ENCODE results near the gene IGHMBP2.

Gene IGHMBP2

GRCh38 chr11:68938816-68939582 is 35.3 kb downstream of the IGHMBP2 start:
- DNase-seq (ENCODE audit: low read depth in 2 of 3, low spot score in 1 of 3) = no peak

GRCh38 chr11:68939583-68940555 is 36.2 kb downstream of the IGHMBP2 start:
- no peak for DNase-seq (ENCODE audit: low read depth in 2 of 3, low spot score in 1 of 3)

- DNase-seq (ENCODE audit: low read depth in 2 of 3, low spot score in 1 of 3) = no peak
Observed at GRCh38 chr11:68940651-68941323, 37.1 kb downstream of the IGHMBP2 start.

- DNase-seq (ENCODE audit: low read depth in 2 of 3, low spot score in 1 of 3) = no peak
Observed at GRCh38 chr11:68941324-68942094, 37.8 kb downstream of the IGHMBP2 start.

GRCh38 chr11:68942095-68942620 is 38.5 kb downstream of the IGHMBP2 start:
- DNase-seq (ENCODE audit: low read depth in 2 of 3, low spot score in 1 of 3) = no peak

GRCh38 chr11:68942751-68943271 is 39.1 kb downstream of the IGHMBP2 start:
- no peak for DNase-seq (ENCODE audit: low read depth in 2 of 3, low spot score in 1 of 3)

- DNase-seq (ENCODE audit: low read depth in 2 of 3, low spot score in 1 of 3) = no peak
Observed at GRCh38 chr11:68946416-68947090, 42.9 kb downstream of the IGHMBP2 start.

- no peak for DNase-seq (ENCODE audit: low read depth in 2 of 3, low spot score in 1 of 3)
Observed at GRCh38 chr11:68947151-68947550, 43.5 kb downstream of the IGHMBP2 start.

GRCh38 chr11:68948496-68948895 is 44.8 kb downstream of the IGHMBP2 start:
- DNase-seq (ENCODE audit: low read depth in 2 of 3, low spot score in 1 of 3) = no peak

GRCh38 chr11:68948935-68949334 is 45.2 kb downstream of the IGHMBP2 start:
- no peak for DNase-seq (ENCODE audit: low read depth in 2 of 3, low spot score in 1 of 3)

GRCh38 chr11:68950270-68950669 is 46.6 kb downstream of the IGHMBP2 start:
- DNase-seq (ENCODE audit: low read depth in 2 of 3, low spot score in 1 of 3) = no peak

- DNase-seq (ENCODE audit: low read depth in 2 of 3, low spot score in 1 of 3) = no peak
Observed at GRCh38 chr11:68950762-68951161, 47.1 kb downstream of the IGHMBP2 start.

- no peak for DNase-seq (ENCODE audit: low read depth in 2 of 3, low spot score in 1 of 3)
Observed at GRCh38 chr11:68954836-68955606, 51.3 kb downstream of the IGHMBP2 start.

GRCh38 chr11:68955607-68955958 is 51.9 kb downstream of the IGHMBP2 start:
- DNase-seq (ENCODE audit: low read depth in 2 of 3, low spot score in 1 of 3) = no peak

GRCh38 chr11:68956142-68956541 is 52.5 kb downstream of the IGHMBP2 start:
- peak in 1 of 3 donors; percentile 12 for DNase-seq (ENCODE audit: low read depth in 2 of 3, low spot score in 1 of 3)

- no peak for DNase-seq (ENCODE audit: low read depth in 2 of 3, low spot score in 1 of 3)
Observed at GRCh38 chr11:68956547-68957254, 53.0 kb downstream of the IGHMBP2 start.

- no peak for DNase-seq (ENCODE audit: low read depth in 2 of 3, low spot score in 1 of 3)
Observed at GRCh38 chr11:68958211-68958610, 54.5 kb downstream of the IGHMBP2 start.
